Ishikawa (cell line): ENCODE measurements around the gene YEATS2.

Experiments
- CREB1 ChIP-seq: IDR thresholded peaks from 2 replicates; pipeline ENCODE4 v1.6.1; 2012; ENCODE audit warnings: low read depth
- EGR1 ChIP-seq: IDR thresholded peaks from 2 replicates; pipeline ENCODE4 v1.6.1; 2012
- RAD21 ChIP-seq: IDR thresholded peaks from 2 replicates; pipeline ENCODE4 v1.6.1; 2012; ENCODE audit warnings: low read depth
- YY1 ChIP-seq: IDR thresholded peaks from 2 replicates; pipeline ENCODE4 v1.6.1; 2012; ENCODE audit warnings: low read depth
- TF ChIP-seq, protein P1 (sequence below): IDR thresholded peaks from 2 replicates; pipeline ENCODE4 v1.6.1; 2012

DNA sequence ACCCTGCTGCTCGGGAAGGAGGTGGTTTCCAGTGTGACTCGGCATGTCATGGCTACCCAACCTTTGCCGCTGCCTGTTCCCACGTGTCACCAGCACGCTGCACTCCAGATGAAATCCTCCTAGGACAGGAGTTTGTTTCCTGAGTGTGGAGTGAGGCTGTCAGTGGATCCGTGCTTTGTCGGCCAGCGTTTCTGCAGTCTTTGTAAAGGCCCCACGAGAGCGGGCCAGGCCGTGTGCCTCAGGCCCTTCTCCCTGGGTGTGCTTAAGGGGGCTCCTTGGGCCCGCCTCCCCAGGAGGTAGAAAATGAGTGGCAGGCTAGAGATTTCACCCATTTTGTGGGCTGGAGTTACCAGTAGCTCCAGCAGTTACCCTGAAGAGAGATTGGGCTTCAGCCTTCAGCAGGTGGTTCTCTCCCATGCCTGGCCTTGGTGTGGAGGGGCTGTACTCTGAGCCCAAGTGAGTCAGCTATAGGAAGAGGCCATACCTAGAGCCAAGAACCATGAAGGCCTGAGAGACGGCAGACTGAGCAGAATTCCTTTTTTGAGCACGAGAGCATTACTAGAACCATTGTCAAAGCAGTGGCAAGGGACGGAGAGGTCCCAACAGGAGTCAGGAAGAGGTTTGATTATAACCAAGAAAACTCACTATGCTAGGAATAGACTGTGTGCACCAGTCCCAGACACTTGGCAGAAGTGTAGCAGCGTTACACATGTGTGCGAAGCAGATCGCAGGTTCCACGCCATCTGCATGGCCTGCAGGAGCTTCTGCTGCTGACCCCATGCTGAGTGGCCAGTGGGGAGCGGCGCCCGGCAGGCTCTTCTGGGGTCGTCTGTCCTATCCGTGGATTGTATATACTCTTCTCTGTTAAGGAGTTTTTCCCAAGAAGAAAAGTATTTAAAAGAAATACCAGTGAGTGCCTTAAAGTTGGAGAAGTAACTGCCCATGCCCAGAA is 113.3 kb downstream of the YEATS2 start:
- TF ChIP-seq CREB1 (no peak), EGR1 (no peak), YY1 (no peak), RAD21 (no peak)
- TF ChIP-seq, protein P1, sequence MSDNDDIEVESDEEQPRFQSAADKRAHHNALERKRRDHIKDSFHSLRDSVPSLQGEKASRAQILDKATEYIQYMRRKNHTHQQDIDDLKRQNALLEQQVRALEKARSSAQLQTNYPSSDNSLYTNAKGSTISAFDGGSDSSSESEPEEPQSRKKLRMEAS, result no peak
